Loucy (cell line): Measurements from ENCODE around the gene PRRT4.

ENCODE experiments used
- CTCF ChIP-seq: fragments of 200-600 bp; sonication (generic); conservative IDR thresholded peaks from 2 replicates; pipeline ENCODE4 v1.5.1; 2014; ENCODE audit warnings: mild to moderate bottlenecking, antibody characterized with exemption, low read length
- EZH2phosphoT487 ChIP-seq: fragments of 200-600 bp; IDR thresholded peaks from 2 replicates; pipeline ENCODE4 v1.6.1; 2018; ENCODE audit warnings: antibody characterized with exemption, mild to moderate bottlenecking, moderate library complexity, borderline replicate concordance

- TF ChIP-seq CTCF, result no peak
- TF ChIP-seq EZH2phosphoT487, result no peak
Measured at GRCh38 chr7:128344431-128344774, 17.1 kb downstream of the PRRT4 start.
